NCI-H524 (cell line): ENCODE measurements around the gene MAST2.
"Not testable (repeated sequence)": the region's sequence is repeated elsewhere in the genome, so short reads cannot be mapped to it uniquely, and the experiment has no call there.

Source experiments
- DNase-seq, 2 experiments: peaks; one replicate each; lab custom pipeline; 2025; lab: John Stamatoyannopoulos, UW

The MAST2 gene

DNA sequence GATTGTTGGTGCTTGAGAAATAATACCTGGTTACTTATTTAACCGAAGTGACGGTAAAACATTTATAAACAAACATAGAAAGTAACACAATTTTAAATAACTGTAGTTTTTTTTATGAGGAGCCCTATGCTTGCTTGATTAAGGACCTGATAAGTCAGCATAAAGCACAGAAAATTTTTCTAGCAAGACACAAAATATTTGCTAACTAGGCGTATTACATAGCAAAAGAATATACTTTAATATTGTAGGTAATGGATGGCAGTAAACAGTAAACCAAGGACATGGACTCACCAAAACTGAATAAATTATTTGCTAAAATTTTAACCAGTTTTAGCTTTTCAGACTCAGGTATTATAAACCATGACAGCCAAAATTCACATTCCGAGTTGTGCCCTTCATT, 90.9 kb downstream of the MAST2 start:
- DNase-seq = no peak

DNA sequence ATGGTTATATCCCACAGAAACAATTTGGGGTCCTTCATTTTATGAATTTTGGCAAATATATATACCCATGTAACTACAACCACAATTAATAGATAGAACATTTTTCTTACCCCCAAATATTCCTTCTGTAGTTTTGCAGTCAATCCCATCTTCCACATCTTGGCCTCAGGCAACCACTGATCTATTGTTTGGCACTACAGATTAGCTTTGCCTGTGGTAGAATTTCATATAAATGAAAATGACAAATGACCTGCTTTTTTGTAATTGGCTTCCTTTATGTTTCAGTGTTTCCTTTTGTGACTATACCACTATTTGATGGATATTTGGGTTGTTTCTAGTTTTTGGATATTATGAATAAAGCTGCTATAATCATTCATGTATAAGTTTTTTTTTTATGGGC, 91.5 kb downstream of the MAST2 start:
- DNase-seq = no peak

- no peak for DNase-seq
Observed at GRCh38 chr1:45895406-45895805, 92.0 kb downstream of the MAST2 start.

- DNase-seq = no peak
Observed at GRCh38 chr1:45906883-45907282, 103.5 kb downstream of the MAST2 start.

- DNase-seq = no peak
Observed at GRCh38 chr1:45908611-45909140, 105.3 kb downstream of the MAST2 start.

- no peak for DNase-seq
Observed at GRCh38 chr1:45911634-45912033, 108.2 kb downstream of the MAST2 start.

GRCh38 chr1:45913183-45913683, 109.8 kb downstream of the MAST2 start:
- DNase-seq = no peak

- no peak for DNase-seq
Observed at GRCh38 chr1:45913731-45914501, 110.5 kb downstream of the MAST2 start.

DNA sequence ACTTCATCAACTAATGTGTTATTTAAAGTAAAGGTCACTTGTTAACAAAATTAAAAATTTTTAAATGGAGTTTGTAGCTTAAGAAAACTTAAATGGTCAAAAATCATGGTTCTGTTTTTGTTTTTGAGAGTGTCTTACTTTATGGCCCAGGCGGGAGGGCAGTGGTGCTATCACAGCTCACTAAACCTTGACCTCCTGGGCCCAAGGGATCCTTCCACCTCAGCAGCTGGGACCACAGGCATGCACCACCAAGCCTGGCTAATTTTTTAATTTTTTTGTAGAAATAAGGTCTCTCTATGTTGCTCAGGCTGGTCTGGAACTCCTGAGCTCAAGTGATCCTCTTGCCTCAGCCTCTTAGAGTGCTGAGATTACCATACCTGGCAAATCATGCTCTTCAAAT, 111.4 kb downstream of the MAST2 start:
- no peak for DNase-seq

- no peak for DNase-seq
Observed at GRCh38 chr1:45922374-45922773, 119.0 kb downstream of the MAST2 start.

- DNase-seq = no peak
Observed at GRCh38 chr1:45922813-45923212, 119.4 kb downstream of the MAST2 start.

- DNase-seq = no peak
Observed at GRCh38 chr1:45923343-45923742, 119.9 kb downstream of the MAST2 start.

DNA sequence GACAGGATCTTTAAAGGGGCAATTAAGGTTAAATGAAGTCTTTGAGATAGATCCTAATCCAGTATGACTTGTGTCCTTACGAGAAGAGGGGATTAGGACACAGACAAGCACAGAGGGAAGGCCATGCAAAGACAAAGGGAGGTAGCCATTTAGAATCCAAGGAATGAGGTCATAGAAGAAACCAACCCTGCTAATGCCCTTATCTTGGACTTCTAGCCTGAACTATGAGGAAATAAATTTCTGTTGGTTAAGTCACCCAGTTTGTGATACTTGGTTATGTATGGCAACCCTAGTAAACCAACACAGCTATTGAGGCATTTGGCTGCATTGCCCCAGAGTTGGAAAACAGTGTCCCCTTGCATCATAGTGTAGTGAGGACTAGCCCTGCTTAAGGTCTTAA, 121.3 kb downstream of the MAST2 start:
- DNase-seq = no peak

DNA sequence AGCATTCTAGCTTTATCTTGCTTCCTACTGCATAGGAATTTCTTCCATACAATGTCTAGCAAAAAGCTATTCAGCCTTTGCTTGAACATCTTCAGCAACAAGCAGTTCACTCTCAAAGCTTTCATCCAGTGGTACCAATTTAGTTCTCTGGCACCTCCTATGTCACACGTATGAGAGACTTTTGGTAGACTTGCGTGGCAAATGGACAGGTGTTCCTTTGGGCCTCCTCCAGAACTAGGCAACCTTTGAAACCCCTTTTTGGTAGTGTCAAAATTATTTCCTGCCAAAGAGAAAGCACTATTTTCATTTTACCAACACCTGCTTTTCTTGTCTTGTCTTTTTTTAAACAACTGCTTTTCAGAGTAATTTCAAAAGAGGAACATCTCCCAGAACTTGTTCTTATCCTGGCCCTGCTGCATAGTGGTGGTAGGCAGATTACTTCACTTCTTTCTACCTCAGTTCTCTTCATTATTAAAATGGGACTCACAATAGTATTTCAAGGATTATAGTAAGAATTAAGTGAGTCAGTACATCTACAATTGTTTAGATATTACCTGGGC, 122.4 kb downstream of the MAST2 start:
- no peak for DNase-seq

DNA sequence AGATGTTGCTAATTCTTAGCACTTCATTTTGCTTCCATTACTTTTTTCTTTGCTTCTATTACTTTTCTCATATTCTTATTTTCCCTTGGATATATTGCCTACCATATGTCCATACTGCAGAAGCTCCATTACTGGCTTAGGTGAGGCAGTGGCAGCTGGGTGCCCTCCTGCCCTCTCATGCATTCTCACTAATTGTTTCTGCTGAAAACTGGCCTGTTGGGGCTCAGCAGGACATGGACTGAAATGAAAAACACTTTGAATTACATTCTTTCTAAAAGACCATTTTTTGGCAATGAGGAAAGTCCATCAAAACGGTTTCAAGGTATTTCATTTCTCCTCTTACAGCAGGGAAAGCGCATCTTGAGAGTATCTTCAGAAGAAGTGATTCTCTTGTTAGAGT, 122.9 kb downstream of the MAST2 start:
- DNase-seq = peak; percentile 15 to 67

GRCh38 chr1:45927231-45927915, 124.0 kb downstream of the MAST2 start:
- DNase-seq = peak; percentile 44 to 75

GRCh38 chr1:45928486-45929205, 125.2 kb downstream of the MAST2 start:
- no peak for DNase-seq

DNA sequence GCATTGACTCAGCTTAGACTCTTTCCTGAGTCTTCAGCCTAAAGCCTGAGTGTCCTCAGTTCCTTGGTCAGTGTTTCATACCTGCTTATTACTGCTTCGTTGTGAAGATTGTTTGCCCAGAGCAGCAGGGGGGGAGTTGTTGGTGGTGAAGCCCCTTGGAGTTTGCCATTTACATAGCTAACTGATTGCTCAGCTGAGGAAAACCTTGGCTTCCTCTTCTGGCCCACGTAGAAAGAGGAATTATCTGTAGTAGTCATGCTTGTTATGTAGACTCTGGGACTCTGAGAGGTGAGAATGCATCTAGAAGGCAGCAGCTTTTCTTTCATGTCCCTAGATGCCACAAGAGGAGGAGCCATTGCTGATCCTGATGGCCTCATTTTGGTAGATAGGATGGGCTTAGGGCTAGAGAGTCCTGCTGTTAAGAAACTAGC, 125.9 kb downstream of the MAST2 start:
- DNase-seq = peak in 1 of 2 experiments; percentile 2

DNA sequence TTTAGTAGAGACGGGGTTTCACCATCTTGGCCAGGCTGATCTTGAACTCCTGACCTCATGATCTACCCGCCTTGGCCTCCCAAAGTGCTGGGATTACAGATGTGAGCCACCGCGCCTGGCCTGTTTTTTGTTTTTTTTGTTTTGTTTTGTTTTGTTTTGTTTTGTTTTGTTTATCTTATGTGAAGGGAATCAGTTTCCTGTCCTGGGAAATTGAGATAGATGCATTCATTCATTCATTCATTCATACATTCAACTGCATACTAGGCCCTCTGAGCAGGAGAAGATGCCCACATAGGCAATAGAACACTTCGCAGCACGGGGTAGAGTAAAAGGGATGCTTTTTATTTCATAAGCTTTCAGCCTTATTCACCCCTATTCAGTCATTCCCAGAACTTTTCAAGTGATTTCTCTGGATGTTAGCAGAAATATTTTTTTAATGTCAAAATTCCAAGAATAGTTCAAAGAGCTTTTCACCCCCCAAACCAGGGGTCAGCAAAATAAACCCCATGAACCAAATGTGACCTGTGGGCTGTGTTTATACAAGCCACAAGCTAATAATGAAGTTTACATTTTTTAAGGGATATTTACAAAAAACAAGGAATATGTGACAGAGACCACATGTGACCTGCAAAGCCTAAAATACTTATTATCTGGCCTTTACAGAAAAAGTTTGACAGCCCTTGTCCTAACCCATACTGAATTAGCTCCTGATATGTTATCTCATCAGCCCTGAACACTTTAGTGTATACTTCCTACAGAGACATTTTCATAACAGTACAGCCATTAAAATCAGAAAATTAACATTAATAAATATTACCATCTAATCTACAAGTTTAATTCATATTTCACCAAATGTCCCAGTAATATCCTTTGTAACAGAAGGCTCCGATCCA, 127.1 kb downstream of the MAST2 start:
- no peak for DNase-seq

GRCh38 chr1:45932205-45932604, 128.8 kb downstream of the MAST2 start:
- not testable (repeated sequence) for DNase-seq

DNA sequence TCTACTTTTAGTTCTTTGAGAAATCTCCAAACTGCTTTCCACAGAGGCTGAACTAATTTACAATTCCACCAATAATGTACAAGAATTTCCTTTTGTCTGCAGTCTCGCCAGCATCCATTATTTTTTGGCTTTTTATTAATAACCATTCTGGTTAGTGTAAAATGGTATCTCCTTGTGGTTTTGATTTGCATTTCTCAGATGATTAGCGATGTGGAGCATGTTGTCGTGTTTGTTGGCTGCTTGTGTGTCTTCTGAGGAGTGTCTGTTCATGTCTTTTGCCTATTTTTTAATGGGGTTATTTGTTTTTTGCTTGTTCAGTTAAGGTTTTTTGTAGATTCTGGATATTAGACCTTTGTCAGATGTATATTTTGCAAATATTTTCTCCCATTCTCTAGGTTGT, 131.5 kb downstream of the MAST2 start:
- DNase-seq = no peak
